ENCODE results near the gene FBLN2. TPM values are rescaled to one million over a fixed set of nuclear protein-coding genes. Genes with fewer than 3 reads are reported as not detected.

FBLN2 gene
- total RNA-seq, 4 donors from 2014 or later: 85.9 to 187 (median 117) TPM

GRCh38 chr3:13581485-13582365, 32.8 kb downstream of the FBLN2 start:
- Histone ChIP-seq H3K4me3 (no peak overlapping the region), H3K27me3 (no peaks in the 10 kb centered on the region), H3K9me3 (no peaks in the 10 kb centered on the region), H3K4me1 (peaks cover 0 to 19% (median 2%) of the 10 kb centered on the region in 3 donors), H3K27ac (no peak overlapping the region), H3K36me3 (no peaks in the 10 kb centered on the region)
- 50 to 62% methylated on average over 5 to 6 of the region's 21 CpGs for WGBS, 2 donors (ENCODE audit: low coverage in 1 of 2)
- no peak for ATAC-seq
- no peak for TF ChIP-seq EP300 (IDR thresholded peaks at IDR 0.05)
- TF ChIP-seq POLR2AphosphoS5 (IDR thresholded peaks at IDR 0.05): no peak
- no peak for TF ChIP-seq CTCF (IDR thresholded peaks at IDR 0.05)
- no peak for TF ChIP-seq POLR2A (IDR thresholded peaks at IDR 0.05)

- peaks cover 0 to 19% (median 2%) of the 10 kb centered on the region in 3 donors for H3K4me1 ChIP-seq
- H3K27ac ChIP-seq: no peak overlapping the region
- H3K9me3 ChIP-seq: no peaks in the 10 kb centered on the region
- H3K36me3 ChIP-seq: no peaks in the 10 kb centered on the region
- H3K4me3 ChIP-seq: no peak overlapping the region
- 85% methylated on average over 4 to 5 of the region's 24 CpGs for WGBS, 2 donors (ENCODE audit: low coverage in 1 of 2)
- no peak for TF ChIP-seq CTCF (IDR thresholded peaks at IDR 0.05)
- TF ChIP-seq EP300 (IDR thresholded peaks at IDR 0.05): no peak
- H3K27me3 ChIP-seq: no peaks in the 10 kb centered on the region
- ATAC-seq: no peak
Measured at GRCh38 chr3:13582366-13583250, 33.7 kb downstream of the FBLN2 start.

- Histone ChIP-seq H3K4me3 (no peak overlapping the region), H3K27me3 (no peaks in the 10 kb centered on the region), H3K9me3 (no peaks in the 10 kb centered on the region), H3K4me1 (peaks cover 0 to 19% (median 2%) of the 10 kb centered on the region in 3 donors), H3K36me3 (no peaks in the 10 kb centered on the region), H3K27ac (no peak overlapping the region)
- 69 to 80% methylated on average over 6 to 9 of the region's 15 CpGs for WGBS, 2 donors (ENCODE audit: low coverage in 1 of 2)
- TF ChIP-seq POLR2A (IDR thresholded peaks at IDR 0.05) (no peak), EP300 (IDR thresholded peaks at IDR 0.05) (no peak), POLR2AphosphoS5 (IDR thresholded peaks at IDR 0.05) (no peak), CTCF (IDR thresholded peaks at IDR 0.05) (no peak)
- ATAC-seq: no peak
Measured at GRCh38 chr3:13583251-13584180, 34.6 kb downstream of the FBLN2 start.

GRCh38 chr3:13584427-13584891, 35.5 kb downstream of the FBLN2 start:
- H3K27ac ChIP-seq: no peak overlapping the region
- no peak for ATAC-seq
- peaks cover 0 to 19% (median 2%) of the 10 kb centered on the region in 3 donors for H3K4me1 ChIP-seq
- no peaks in the 10 kb centered on the region for H3K27me3 ChIP-seq
- no peak for TF ChIP-seq CTCF (IDR thresholded peaks at IDR 0.05)
- no peak for TF ChIP-seq POLR2A (IDR thresholded peaks at IDR 0.05)
- TF ChIP-seq POLR2AphosphoS5 (IDR thresholded peaks at IDR 0.05): no peak
- no peak for TF ChIP-seq EP300 (IDR thresholded peaks at IDR 0.05)
- H3K9me3 ChIP-seq: no peaks in the 10 kb centered on the region
- H3K36me3 ChIP-seq: no peaks in the 10 kb centered on the region
- 100% methylated on average over 4 of the region's 8 CpGs; no CpG with 5 or more reads in 1 of the 2 donors for WGBS, 2 donors (ENCODE audit: low coverage in 1 of 2)
- no peak overlapping the region for H3K4me3 ChIP-seq

Data from gastroesophageal sphincter (tissue), 4 donors.